Measurements from ENCODE around the gene CFAP20DC. TPM values are rescaled to one million over a fixed set of nuclear protein-coding genes. Genes with fewer than 3 reads are reported as not detected.

CFAP20DC gene
- total RNA-seq, 1 experiment from 2014 or later, result 2.9 TPM

GRCh38 chr3:58998476-58999117 lies 51.2 kb downstream of the CFAP20DC start:
- Histone ChIP-seq H3K36me3 (ENCODE audit: control insufficient read depth in 1 of 2, insufficient read depth in 2 of 2, low read length in 2 of 2) (no peaks in the 10 kb centered on the region), H3K9me3 (ENCODE audit: control insufficient read depth in 1 of 2, insufficient read depth in 1 of 2, low read depth in 1 of 2, low read length in 2 of 2) (no peaks in the 10 kb centered on the region), H3K4me2 (ENCODE audit: low read length) (peak overlapping the region; percentile 49), H3K4me1 (ENCODE audit: control insufficient read depth in 1 of 2, insufficient read depth in 2 of 2, low read length in 2 of 2) (peaks cover 0 to 32% of the 10 kb centered on the region in 2 experiments; a peak in 2 of 4 replicates), H3K4me3 (replicated peaks in 1 of 2; ENCODE audit: low read depth in 1 of 2, low read length in 2 of 2) (peak overlapping the region in 1 of 2 experiments; percentile 2; a peak in 1 of 4 replicates), H3K9ac (ENCODE audit: low read length) (peak overlapping the region; percentile 48), H3K79me2 (ENCODE audit: insufficient read depth, low read length) (no peaks in the 10 kb centered on the region), H3K27ac (ENCODE audit: low read depth, low read length) (no peak overlapping the region), H3K9me2 (ENCODE audit: insufficient read depth) (no peaks in the 10 kb centered on the region), H3K27me3 (ENCODE audit: insufficient read depth, low read length) (no peaks in the 10 kb centered on the region), H4K20me1 (ENCODE audit: insufficient read depth) (no peaks in the 10 kb centered on the region), H2AFZ (ENCODE audit: low read depth, low read length, poor library complexity, severe bottlenecking) (peak overlapping the region; percentile 11)
- ATAC-seq (peak; percentile 91), DNase-seq (ENCODE audit: low read depth, low spot score) (peak; percentile 87)
- ChIA-PET POLR2A (no interaction called here), CTCF (interaction anchor here (1.9 kb wide), 1 partner anchor 54 kb away, joined by 7 read pairs; no protein-coding TSS in a partner anchor), RAD21 (ENCODE audit: low non-redundant PET in 1 of 2, low total read pairs in 2 of 2, uncharacterized antibody in 2 of 2, unreplicated experiment in 2 of 2) (no interaction called here)
- no peak for TF ChIP-seq EGR1 (IDR thresholded peaks at IDR 0.05; ENCODE audit: low read depth)
- TF ChIP-seq CBX3 (IDR thresholded peaks at IDR 0.05; ENCODE audit: low read depth), result peak; percentile 97
- 0 out of 2 replicates have a peak, but pooled peaks have one; percentile 20 for TF ChIP-seq SIN3A (IDR thresholded peaks at IDR 0.05; ENCODE audit: low read depth)
- TF ChIP-seq SP1 (IDR thresholded peaks at IDR 0.05; ENCODE audit: low read depth), result peak; percentile 89
- TF ChIP-seq, protein P1, sequence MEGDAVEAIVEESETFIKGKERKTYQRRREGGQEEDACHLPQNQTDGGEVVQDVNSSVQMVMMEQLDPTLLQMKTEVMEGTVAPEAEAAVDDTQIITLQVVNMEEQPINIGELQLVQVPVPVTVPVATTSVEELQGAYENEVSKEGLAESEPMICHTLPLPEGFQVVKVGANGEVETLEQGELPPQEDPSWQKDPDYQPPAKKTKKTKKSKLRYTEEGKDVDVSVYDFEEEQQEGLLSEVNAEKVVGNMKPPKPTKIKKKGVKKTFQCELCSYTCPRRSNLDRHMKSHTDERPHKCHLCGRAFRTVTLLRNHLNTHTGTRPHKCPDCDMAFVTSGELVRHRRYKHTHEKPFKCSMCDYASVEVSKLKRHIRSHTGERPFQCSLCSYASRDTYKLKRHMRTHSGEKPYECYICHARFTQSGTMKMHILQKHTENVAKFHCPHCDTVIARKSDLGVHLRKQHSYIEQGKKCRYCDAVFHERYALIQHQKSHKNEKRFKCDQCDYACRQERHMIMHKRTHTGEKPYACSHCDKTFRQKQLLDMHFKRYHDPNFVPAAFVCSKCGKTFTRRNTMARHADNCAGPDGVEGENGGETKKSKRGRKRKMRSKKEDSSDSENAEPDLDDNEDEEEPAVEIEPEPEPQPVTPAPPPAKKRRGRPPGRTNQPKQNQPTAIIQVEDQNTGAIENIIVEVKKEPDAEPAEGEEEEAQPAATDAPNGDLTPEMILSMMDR (IDR thresholded peaks at IDR 0.05 in 2 of 3, conservative IDR thresholded peaks at IDR 0.05 in 1 of 3; ENCODE audit: borderline replicate concordance in 1 of 3, insufficient read depth in 1 of 3, low read depth in 2 of 3, low read length in 2 of 3), result no peak
- TF ChIP-seq CEBPB (IDR thresholded peaks at IDR 0.05; ENCODE audit: low read depth), result peak; percentile 42; the same call in 1 of the 2 replicates
- peak; percentile 72 for TF ChIP-seq ZBTB33 (IDR thresholded peaks at IDR 0.05; ENCODE audit: extremely low read depth, insufficient replicate concordance, low read length)
- peak; percentile 87 for TF ChIP-seq MAX (IDR thresholded peaks at IDR 0.05)
- peak; percentile 88 for TF ChIP-seq JUND (IDR thresholded peaks at IDR 0.05)
- TF ChIP-seq ZFX (IDR thresholded peaks at IDR 0.05), result no peak
- TF ChIP-seq FOSL1 (IDR thresholded peaks at IDR 0.05; ENCODE audit: low read depth), result peak; percentile 90
- TSS peak; percentile 93 for BruUV-seq (replicated peaks)
- intact Hi-C loops (cut with micrococcal nuclease), result loop anchor here (10.0 kb wide), 5 partner anchors 216 to 1746 kb away; no protein-coding TSS in a partner anchor

Data from HCT116 (cell line).